GM12878 (cell line): ENCODE results near the gene SCN8A. TPM values are rescaled to one million over a fixed set of nuclear protein-coding genes. Genes with fewer than 3 reads are reported as not detected.

Experiments used
- ATAC-seq: fragments of 200-7000 bp; cut with Tn5 transposase; 3 replicates; pipeline ENCODE4 v1.9.1; 2020; ENCODE audit warnings: mild to moderate bottlenecking, moderate library complexity
- BruUV-seq: library from RNA; stranded (reverse); fragments of 400-500 nt; replicated peaks from 2 replicates; lab custom pipeline; 2021; lab: Mats Ljungman, UMichigan
- CTCF ChIA-PET: fragments of 300-600 bp; sonication (Branson Sonifier 250); formaldehyde crosslinking; extraction: SDS; loops from one replicate; lab custom pipeline; 2021; ENCODE audit warnings: inconsistent platforms; lab: Yijun Ruan, JAX
- POLR2A ChIA-PET: fragments of 350-600 bp; formaldehyde crosslinking; extraction: SDS; loops from one replicate; lab custom pipeline; 2021; ENCODE audit warnings: inconsistent platforms; lab: Charles Lee
- RAD21 ChIA-PET: fragments of 300-600 bp; sonication (Branson Sonifier 250); formaldehyde crosslinking; loops from one replicate; lab custom pipeline; 2023; ENCODE audit warnings: antibody characterized with exemption; ENCODE audit not compliant: unreplicated experiment; lab: Charles Lee
- SMC1A ChIA-PET: fragments of 300-600 bp; sonication (Branson Sonifier 250); formaldehyde crosslinking; loops from one replicate; lab custom pipeline; 2023; ENCODE audit not compliant: unreplicated experiment, uncharacterized antibody; lab: Charles Lee
- DNase-seq: peaks from one replicate; pipeline ENCODE4 v3.0.0-alpha.2; 2011; ENCODE audit warnings: low read depth, low spot score
- FAIRE-seq: peaks from 3 replicates; lab custom pipeline; 2011; peaks lifted over from hg19 to GRCh38; lab: Jason Lieb, UNC
- H2AFZ ChIP-seq: 2 replicates; pipeline ENCODE4 v1.6.0; 2011; ENCODE audit warnings: low read depth, low read length, control low read depth; ENCODE audit not compliant: control insufficient read depth
- H3K27ac ChIP-seq: 2 replicates; pipeline ENCODE4 v1.5.1; 2011; ENCODE audit warnings: control low read depth; ENCODE audit not compliant: control insufficient read depth, insufficient read depth
- H3K27me3 ChIP-seq, 2 experiments: replicated peaks in 1 of 2; 2 replicates each; pipeline versions ENCODE4 v1.6.0 to v1.6.1; 2011; ENCODE audit warnings: low read length in 1 of 2; ENCODE audit not compliant: control insufficient read depth in 2 of 2, insufficient read depth in 2 of 2
- H3K36me3 ChIP-seq, 2 experiments: 2 replicates each; pipeline ENCODE4 v1.5.1; 2011; ENCODE audit warnings: low read length in 1 of 2; ENCODE audit not compliant: control insufficient read depth in 2 of 2, insufficient read depth in 2 of 2
- H3K4me1 ChIP-seq: 2 replicates; pipeline ENCODE4 v1.6.1; 2011; ENCODE audit warnings: mild to moderate bottlenecking, low read length, moderate library complexity, mixed read lengths; ENCODE audit not compliant: control insufficient read depth, insufficient read depth
- H3K4me2 ChIP-seq: 2 replicates; pipeline ENCODE4 v1.6.0; 2011; ENCODE audit warnings: control low read depth; ENCODE audit not compliant: control insufficient read depth, insufficient read depth
- H3K4me3 ChIP-seq: fragments of 200-600 bp; sonication (generic); 2 replicates; pipeline ENCODE4 v1.5.1; 2016
- H3K79me2 ChIP-seq: 2 replicates; pipeline ENCODE4 v1.6.0; 2011; ENCODE audit warnings: low read length; ENCODE audit not compliant: control insufficient read depth, insufficient read depth
- H3K9ac ChIP-seq: 2 replicates; pipeline ENCODE4 v1.8.0; 2011; ENCODE audit warnings: low read length, control low read depth, mixed read lengths; ENCODE audit not compliant: control insufficient read depth, insufficient read depth
- H3K9me3 ChIP-seq: replicated peaks from 3 replicates; pipeline ENCODE4 v1.5.1; 2011; ENCODE audit warnings: mild to moderate bottlenecking, low read length; ENCODE audit not compliant: control insufficient read depth, insufficient read depth
- H4K20me1 ChIP-seq: 2 replicates; pipeline ENCODE4 v1.6.0; 2011; ENCODE audit not compliant: control insufficient read depth, insufficient read depth
- BRCA1 ChIP-seq: IDR thresholded peaks from 2 replicates; pipeline ENCODE4 v1.6.1; 2011; ENCODE audit warnings: low read depth, low read length, improper control_type of control experiment
- CBX3 ChIP-seq: fragments of 200-600 bp; sonication (generic); IDR thresholded peaks from 2 replicates; pipeline ENCODE4 v1.6.1; 2016; ENCODE audit warnings: low read depth, borderline replicate concordance
- ETV6 ChIP-seq, 2 experiments: fragments of 450-650 bp in 1 of 2; IDR thresholded peaks in 1 of 2; conservative IDR thresholded peaks in 1 of 2; 2 replicates each; pipeline ENCODE4 v1.6.1; 2014; ENCODE audit warnings: antibody characterized with exemption in 1 of 2, borderline replicate concordance in 1 of 2, low read depth in 1 of 2, mild to moderate bottlenecking in 1 of 2, moderate library complexity in 1 of 2
- GABPA ChIP-seq: IDR thresholded peaks from 2 replicates; pipeline ENCODE4 v1.6.1; 2014; ENCODE audit warnings: antibody characterized with exemption, low read depth, mild to moderate bottlenecking, inconsistent platforms
- MYC ChIP-seq: IDR thresholded peaks from 2 replicates; pipeline ENCODE4 v1.6.1; 2011; ENCODE audit warnings: mild to moderate bottlenecking, low read length, moderate library complexity, inconsistent platforms; ENCODE audit not compliant: insufficient read depth, insufficient replicate concordance, insufficient read length, severe bottlenecking
- NR2C1 ChIP-seq: fragments of 450-650 bp; IDR thresholded peaks from 2 replicates; pipeline ENCODE4 v1.6.1; 2017; ENCODE audit warnings: antibody characterized with exemption, mild to moderate bottlenecking, moderate library complexity
- NRF1 ChIP-seq: conservative IDR thresholded peaks from 2 replicates; pipeline ENCODE4 v1.6.1; 2011; ENCODE audit warnings: mild to moderate bottlenecking, low read depth, low read length, improper control_type of control experiment
- SMAD1 ChIP-seq: fragments of 450-650 bp; IDR thresholded peaks from 2 replicates; pipeline ENCODE4 v1.6.1; 2018; ENCODE audit warnings: mild to moderate bottlenecking, low read depth; ENCODE audit not compliant: partially characterized antibody
- TCF3 ChIP-seq: IDR thresholded peaks from 2 replicates; pipeline ENCODE4 v1.6.1; 2012; ENCODE audit warnings: low read depth, mild to moderate bottlenecking, low read length, borderline replicate concordance; ENCODE audit not compliant: insufficient read depth
- YBX1 ChIP-seq: fragments of 450-650 bp; IDR thresholded peaks from 2 replicates; pipeline ENCODE4 v1.6.1; 2016; ENCODE audit warnings: antibody characterized with exemption
- WGBS: methylation state at CpG from one replicate; pipeline ENCODE4 v1.1.6; 2016; ENCODE audit warnings: low lambda C conversion rate; ENCODE audit not compliant: insufficient replicate concordance, insufficient coverage; ENCODE audit errors: missing lambda C conversion rate; 5-methylcytosine and 5-hydroxymethylcytosine counted together
- in situ Hi-C: fragments of 300-500 bp; cut with MboI; formaldehyde crosslinking; loops from 9 replicates; pipeline ENCODE4 v1.14.3; 2018; ENCODE audit warnings: mixed read lengths
- intact Hi-C: fragments of 100-400 bp; cut with micrococcal nuclease; formaldehyde crosslinking; loops from one replicate; pipeline ENCODE4 v1.14.2; 2022; ENCODE audit not compliant: unreplicated experiment
- polyA plus RNA-seq, 11 experiments: library from polyadenylated mRNA; depleted of rRNA in 4 of 11; unstranded in 6 of 11; stranded (reverse) in 5 of 11; fragments of >200 nt; fragmentation: Nextera tagmentation in 4 of 11; fragmentation: Illumina TruSeq in 1 of 11; extraction: Ambion mirVana in 4 of 11; extraction: Trizol in 1 of 11; gene quantifications; 1 replicate in 1 of 11; 2 replicates in 10 of 11; pipeline versions ENCODE4 v1.2.1 to v1.2.3, GENCODE V29; 2011 to 2016; ENCODE audit warnings: inconsistent platforms in 2 of 11, missing spikeins in 2 of 11, low read depth in 1 of 11
- total RNA-seq, 4 experiments: library from RNA; depleted of rRNA in 3 of 4; stranded (reverse); fragments of >200 nt in 3 of 4; fragmentation: Illumina TruSeq in 1 of 4; extraction: Trizol in 1 of 4; gene quantifications; 2 replicates each; pipeline versions ENCODE4 v1.2.1 to v1.2.3, GENCODE V29; 2013 to 2021
- TF ChIP-seq, protein P1 (sequence below): fragments of 450-650 bp; IDR thresholded peaks from 2 replicates; pipeline ENCODE4 v1.6.1; 2016; ENCODE audit warnings: mild to moderate bottlenecking, moderate library complexity, borderline replicate concordance

Gene SCN8A
- total and polyA plus RNA-seq, 10 of the 15 experiments (the other 5 are each of a cell fraction or from before 2014, with no cell fraction given): 0.02 to 0.23 (median 0.06) TPM; not detected in 2

GRCh38 chr12:51672334-51672733 is 81.3 kb downstream of the SCN8A start (continued):
- TF ChIP-seq, protein P1, sequence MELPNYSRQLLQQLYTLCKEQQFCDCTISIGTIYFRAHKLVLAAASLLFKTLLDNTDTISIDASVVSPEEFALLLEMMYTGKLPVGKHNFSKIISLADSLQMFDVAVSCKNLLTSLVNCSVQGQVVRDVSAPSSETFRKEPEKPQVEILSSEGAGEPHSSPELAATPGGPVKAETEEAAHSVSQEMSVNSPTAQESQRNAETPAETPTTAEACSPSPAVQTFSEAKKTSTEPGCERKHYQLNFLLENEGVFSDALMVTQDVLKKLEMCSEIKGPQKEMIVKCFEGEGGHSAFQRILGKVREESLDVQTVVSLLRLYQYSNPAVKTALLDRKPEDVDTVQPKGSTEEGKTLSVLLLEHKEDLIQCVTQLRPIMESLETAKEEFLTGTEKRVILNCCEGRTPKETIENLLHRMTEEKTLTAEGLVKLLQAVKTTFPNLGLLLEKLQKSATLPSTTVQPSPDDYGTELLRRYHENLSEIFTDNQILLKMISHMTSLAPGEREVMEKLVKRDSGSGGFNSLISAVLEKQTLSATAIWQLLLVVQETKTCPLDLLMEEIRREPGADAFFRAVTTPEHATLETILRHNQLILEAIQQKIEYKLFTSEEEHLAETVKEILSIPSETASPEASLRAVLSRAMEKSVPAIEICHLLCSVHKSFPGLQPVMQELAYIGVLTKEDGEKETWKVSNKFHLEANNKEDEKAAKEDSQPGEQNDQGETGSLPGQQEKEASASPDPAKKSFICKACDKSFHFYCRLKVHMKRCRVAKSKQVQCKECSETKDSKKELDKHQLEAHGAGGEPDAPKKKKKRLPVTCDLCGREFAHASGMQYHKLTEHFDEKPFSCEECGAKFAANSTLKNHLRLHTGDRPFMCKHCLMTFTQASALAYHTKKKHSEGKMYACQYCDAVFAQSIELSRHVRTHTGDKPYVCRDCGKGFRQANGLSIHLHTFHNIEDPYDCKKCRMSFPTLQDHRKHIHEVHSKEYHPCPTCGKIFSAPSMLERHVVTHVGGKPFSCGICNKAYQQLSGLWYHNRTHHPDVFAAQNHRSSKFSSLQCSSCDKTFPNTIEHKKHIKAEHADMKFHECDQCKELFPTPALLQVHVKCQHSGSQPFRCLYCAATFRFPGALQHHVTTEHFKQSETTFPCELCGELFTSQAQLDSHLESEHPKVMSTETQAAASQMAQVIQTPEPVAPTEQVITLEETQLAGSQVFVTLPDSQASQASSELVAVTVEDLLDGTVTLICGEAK: no peak
- no peak for TF ChIP-seq CBX3
- TF ChIP-seq MYC: no peak
- TF ChIP-seq NRF1: no peak
- no peak for TF ChIP-seq NR2C1

DNA sequence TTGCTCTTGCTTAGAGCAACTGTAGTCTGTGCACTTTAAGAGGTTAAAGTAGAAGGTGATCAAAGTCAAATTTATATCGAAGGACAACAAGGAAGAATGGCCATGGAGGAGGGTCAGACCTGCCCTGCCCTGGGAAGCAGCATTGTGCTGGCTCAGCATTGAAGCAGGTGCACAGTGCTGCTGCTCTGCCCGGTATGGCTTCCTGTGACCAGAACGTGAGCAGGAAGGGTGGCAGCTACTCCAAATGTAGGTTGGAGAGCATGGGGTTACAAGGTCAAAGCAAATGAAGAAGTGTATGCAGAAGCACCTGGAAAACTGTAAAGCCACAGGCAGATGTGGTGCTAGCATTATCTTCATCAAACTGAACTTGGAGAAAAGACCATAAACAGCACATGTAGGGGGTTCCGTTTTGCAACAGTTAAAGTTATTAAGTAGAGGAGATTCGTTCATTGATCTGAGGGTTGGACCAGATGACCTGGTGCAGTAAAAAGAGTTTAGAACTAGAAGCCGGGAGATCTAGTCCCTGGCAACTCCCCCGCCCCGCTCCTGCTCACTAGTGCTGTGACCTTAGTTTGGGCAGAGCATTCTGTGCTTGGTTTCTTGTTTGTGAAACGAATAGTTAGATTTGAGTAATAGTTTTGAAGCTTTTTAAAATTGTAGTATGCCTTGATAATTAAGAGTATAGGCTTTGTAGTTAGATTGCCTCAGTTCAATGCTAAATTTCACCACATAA is 84.2 kb downstream of the SCN8A start:
- Histone ChIP-seq H3K4me1 (no peaks in the 10 kb centered on the region), H3K36me3 (no peaks in the 10 kb centered on the region), H3K27me3 (no peaks in the 10 kb centered on the region; a peak in 1 of 4 replicates), H2AFZ (no peak overlapping the region), H3K4me3 (no peak overlapping the region), H3K9ac (no peak overlapping the region), H3K4me2 (no peak overlapping the region), H3K27ac (no peak overlapping the region), H3K79me2 (no peaks in the 10 kb centered on the region), H4K20me1 (no peaks in the 10 kb centered on the region), H3K9me3 (no peaks in the 10 kb centered on the region)
- intact Hi-C loops (no loop called here), in situ Hi-C loops (no loop called here)
- ChIA-PET SMC1A (interaction anchor here (1.3 to 2.0 kb wide), 3 partner anchors 9 to 20 kb away, joined by 3 to 4 read pairs (median 3); no protein-coding TSS in a partner anchor), CTCF (interaction anchor here (2.9 kb wide), 1 partner anchor 254 kb away, joined by 12 read pairs; no protein-coding TSS in a partner anchor), POLR2A (no interaction called here), RAD21 (no interaction called here)
- DNase-seq (no peak), FAIRE-seq (no peak), ATAC-seq (no peak)
- TF ChIP-seq ETV6 (conservative IDR thresholded peaks at IDR 0.05 in 1 of 2, IDR thresholded peaks at IDR 0.05 in 1 of 2; ENCODE audit: borderline replicate concordance in 1 of 2, low read depth in 1 of 2): no peak
- no peak for TF ChIP-seq BRCA1
- TF ChIP-seq GABPA: no peak
- TF ChIP-seq SMAD1: no peak
- TF ChIP-seq TCF3: no peak
- TF ChIP-seq YBX1: no peak
- BruUV-seq: no TSS peak
- WGBS: 14% methylated on average over 9 of the region's 9 CpGs
